ENCODE results near the gene AQP5. TPM values are rescaled to one million over a fixed set of nuclear protein-coding genes. Genes with fewer than 3 reads are reported as not detected.

AQP5 gene
- total and polyA plus RNA-seq, 12 donors = 0.16 to 2.6 (median 0.52) TPM; not detected in 4

- peaks cover 0 to 68% (median 8%) of the 10 kb centered on the region in 9 donors for H3K36me3 ChIP-seq
- no peaks in the 10 kb centered on the region for H3K9me3 ChIP-seq
- 92 to 94% methylated on average over 4 of the region's 4 CpGs for WGBS, 2 donors
- H3K27ac ChIP-seq = peak overlapping the region in 1 of 10 donors; percentile 10
- TF ChIP-seq, protein P1, sequence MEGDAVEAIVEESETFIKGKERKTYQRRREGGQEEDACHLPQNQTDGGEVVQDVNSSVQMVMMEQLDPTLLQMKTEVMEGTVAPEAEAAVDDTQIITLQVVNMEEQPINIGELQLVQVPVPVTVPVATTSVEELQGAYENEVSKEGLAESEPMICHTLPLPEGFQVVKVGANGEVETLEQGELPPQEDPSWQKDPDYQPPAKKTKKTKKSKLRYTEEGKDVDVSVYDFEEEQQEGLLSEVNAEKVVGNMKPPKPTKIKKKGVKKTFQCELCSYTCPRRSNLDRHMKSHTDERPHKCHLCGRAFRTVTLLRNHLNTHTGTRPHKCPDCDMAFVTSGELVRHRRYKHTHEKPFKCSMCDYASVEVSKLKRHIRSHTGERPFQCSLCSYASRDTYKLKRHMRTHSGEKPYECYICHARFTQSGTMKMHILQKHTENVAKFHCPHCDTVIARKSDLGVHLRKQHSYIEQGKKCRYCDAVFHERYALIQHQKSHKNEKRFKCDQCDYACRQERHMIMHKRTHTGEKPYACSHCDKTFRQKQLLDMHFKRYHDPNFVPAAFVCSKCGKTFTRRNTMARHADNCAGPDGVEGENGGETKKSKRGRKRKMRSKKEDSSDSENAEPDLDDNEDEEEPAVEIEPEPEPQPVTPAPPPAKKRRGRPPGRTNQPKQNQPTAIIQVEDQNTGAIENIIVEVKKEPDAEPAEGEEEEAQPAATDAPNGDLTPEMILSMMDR (IDR thresholded peaks at IDR 0.05) = no peak
- no peak for DNase-seq
- ATAC-seq = no peak
- intact Hi-C loops (cut with DNase I) = no loop called here
- no peak overlapping the region for H3K4me3 ChIP-seq
- peaks cover 0 to 33% (median 0%) of the 10 kb centered on the region in 9 donors for H3K4me1 ChIP-seq
- no peaks in the 10 kb centered on the region for H3K27me3 ChIP-seq
Measured at GRCh38 chr12:49990273-49990672, 28.6 kb downstream of the AQP5 start.

DNA sequence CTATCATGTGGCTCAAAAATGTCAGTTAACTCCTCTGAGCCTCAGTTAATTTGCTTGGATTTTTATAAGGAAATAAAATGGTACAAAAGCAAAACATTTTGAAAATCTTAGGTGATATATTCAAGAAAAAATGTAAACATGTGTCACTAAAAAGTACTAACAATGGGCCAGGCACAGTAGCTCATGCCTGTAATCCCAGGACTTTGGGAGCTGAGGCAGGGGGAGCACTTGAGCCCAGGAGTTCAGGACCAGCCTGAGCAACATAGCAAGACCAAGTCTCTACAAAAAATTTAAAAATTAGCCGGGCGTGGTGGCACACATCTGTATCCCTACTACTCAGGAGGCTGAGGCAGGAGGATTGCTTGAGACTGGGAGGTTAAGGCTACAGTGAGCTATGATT lies 36.8 kb downstream of the AQP5 start:
- Histone ChIP-seq H3K27me3 (no peaks in the 10 kb centered on the region), H3K27ac (no peak overlapping the region), H3K4me1 (peaks cover 0 to 3% (median 0%) of the 10 kb centered on the region in 9 donors), H3K36me3 (peaks cover 0 to 95% (median 8%) of the 10 kb centered on the region in 9 donors), H3K9me3 (no peaks in the 10 kb centered on the region), H3K4me3 (no peak overlapping the region)
- intact Hi-C loops (cut with DNase I) = no loop called here
- DNase-seq = no peak
- WGBS, 2 donors = 93 to 96% methylated on average over 2 of the region's 2 CpGs
- ATAC-seq = no peak
- TF ChIP-seq, protein P1 (IDR thresholded peaks at IDR 0.05) = no peak

DNA sequence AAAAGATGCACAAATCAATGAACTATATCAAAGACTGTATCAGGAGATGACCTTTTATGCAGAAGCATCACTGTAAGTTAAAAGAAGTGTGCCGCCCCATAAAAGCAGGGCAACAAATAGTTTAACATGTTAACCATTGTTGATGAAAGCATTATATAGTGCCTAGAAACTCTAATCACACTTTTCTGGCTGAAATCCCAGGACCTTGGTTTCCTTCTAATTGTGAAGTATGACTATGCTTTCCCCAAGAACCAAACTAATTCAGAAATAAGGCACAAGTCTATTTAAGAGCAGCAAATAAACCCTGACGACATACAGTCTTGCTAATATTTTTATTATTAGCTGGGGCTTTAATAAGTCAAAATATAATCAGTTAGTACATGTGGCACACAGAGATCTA lies 41.9 kb downstream of the AQP5 start:
- TF ChIP-seq, protein P1 (IDR thresholded peaks at IDR 0.05) = no peak
- H3K4me1 ChIP-seq = peaks cover 0 to 18% (median 0%) of the 10 kb centered on the region in 9 donors
- intact Hi-C loops (cut with DNase I) = no loop called here
- 62 to 63% methylated on average over 2 of the region's 2 CpGs for WGBS, 2 donors
- ATAC-seq = peak in 3 of 8 donors; percentile 57 to 61 (median 60)
- H3K4me3 ChIP-seq = no peak overlapping the region
- no peaks in the 10 kb centered on the region for H3K9me3 ChIP-seq
- H3K27ac ChIP-seq = no peak overlapping the region
- H3K27me3 ChIP-seq = no peaks in the 10 kb centered on the region
- peaks cover 0 to 79% (median 0%) of the 10 kb centered on the region in 9 donors for H3K36me3 ChIP-seq
- no peak for DNase-seq

GRCh38 chr12:50004696-50005095 lies 43.0 kb downstream of the AQP5 start:
- Histone ChIP-seq H3K36me3 (peaks cover 0 to 68% (median 0%) of the 10 kb centered on the region in 9 donors), H3K4me3 (no peak overlapping the region), H3K9me3 (no peaks in the 10 kb centered on the region), H3K27me3 (no peaks in the 10 kb centered on the region), H3K27ac (no peak overlapping the region), H3K4me1 (peaks cover 0 to 18% (median 0%) of the 10 kb centered on the region in 9 donors)
- ATAC-seq (peak in 1 of 8 donors; percentile 58), DNase-seq (no peak)
- TF ChIP-seq, protein P1 (IDR thresholded peaks at IDR 0.05) = no peak
- intact Hi-C loops (cut with DNase I) = no loop called here

All from heart right ventricle (tissue), 16 donors.